NCI-H2171 (cell line): ENCODE measurements around the gene LRTM2.

Source experiments
- DNase-seq: peaks from one replicate; lab custom pipeline; 2025; lab: John Stamatoyannopoulos, UW

Gene LRTM2

GRCh38 chr12:1820191-1820895, at the start of gene LRTM2:
Gene LRTM2 (plus strand): TSS chr12:1820565. CDS start chr12:1828149, 7,584 bp downstream.
- DNase-seq, result peak; percentile 82

DNA sequence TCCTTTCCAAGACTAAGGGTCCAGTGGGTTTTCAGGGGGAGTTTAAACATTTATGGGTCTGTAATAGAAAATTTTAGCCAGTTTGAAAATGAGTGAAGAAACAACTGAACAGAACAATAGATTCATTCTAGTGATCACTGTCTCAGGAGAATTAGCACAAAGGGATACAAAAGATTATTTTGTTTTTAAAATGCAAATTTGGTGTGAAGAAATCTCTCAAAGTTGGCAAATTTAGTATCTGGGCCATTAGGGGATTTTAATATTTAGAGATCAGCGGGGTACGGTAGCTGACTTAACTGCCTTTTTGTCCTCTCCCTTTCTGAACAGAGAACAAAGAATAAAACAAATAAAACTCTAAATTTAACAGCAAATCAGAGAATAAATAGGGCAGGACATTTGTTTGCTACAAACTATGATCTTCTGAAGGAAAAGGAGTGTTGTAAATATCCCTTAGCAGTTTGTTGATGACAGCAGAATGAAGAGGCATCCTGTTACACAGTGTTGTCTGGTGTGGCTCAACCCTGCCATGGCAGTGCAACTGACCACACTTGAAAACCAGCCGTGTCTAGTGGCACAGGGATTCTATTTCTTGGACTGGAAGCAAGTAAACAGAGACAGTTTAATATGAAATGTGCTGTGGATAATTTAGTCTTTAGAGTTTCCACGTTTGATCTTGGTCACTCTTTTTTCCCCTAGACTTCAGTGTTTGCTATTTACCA, 46.3 kb upstream of the LRTM2 start:
- no peak for DNase-seq

DNA sequence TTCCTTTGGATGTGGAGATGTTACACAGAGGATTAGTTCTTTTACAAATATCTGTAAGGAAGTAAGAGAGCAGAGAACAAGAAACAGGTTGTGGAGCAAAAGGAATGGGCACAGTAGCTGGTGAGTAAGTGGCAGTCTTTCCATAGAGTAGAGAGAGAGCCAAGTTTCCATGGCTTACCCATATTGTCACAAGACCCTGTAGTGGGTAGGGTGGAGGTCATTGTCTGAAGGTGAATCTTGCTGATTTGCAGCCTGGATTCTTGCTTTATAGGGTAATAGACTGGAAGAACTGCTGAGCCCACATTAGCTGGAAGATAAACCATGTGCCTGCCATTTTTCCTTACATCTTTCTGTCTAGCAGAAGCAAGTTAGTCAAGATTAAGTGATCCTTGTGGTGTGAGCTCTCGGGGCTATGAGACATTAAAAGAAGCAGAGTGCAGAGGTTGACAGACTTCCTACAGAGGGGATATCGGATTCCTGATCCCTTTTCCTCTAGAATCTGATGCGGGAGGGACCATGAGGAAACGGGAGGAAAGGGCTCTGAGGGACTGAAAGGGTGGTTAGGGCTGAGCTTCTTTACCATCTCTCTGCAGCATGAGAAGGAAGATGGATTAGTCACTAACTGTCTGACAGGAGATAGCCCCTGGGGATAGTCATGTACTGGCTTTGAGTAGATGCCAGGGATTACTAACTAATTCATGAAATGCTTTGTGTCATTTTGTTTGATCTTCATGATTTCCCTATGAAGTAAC, 44.0 kb upstream of the LRTM2 start:
- peak; percentile 43 for DNase-seq

DNA sequence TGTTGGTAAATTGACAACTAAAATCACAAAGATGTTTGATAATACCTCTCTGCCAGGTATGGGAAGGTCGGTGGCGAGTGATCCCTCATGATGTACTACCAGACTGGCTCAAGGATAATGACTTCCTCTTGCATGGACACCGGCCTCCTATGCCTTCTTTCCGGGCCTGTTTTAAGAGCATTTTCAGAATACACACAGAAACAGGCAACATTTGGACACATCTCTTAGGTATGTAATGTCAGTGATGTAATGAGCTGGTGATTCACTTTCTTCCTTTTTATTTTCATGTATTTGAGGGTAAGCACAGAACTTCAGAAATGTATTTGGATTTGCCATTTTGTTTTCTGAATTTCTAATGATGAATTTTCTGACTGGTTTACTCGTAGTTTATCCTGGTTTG, 42.6 kb upstream of the LRTM2 start:
- DNase-seq, result no peak

DNA sequence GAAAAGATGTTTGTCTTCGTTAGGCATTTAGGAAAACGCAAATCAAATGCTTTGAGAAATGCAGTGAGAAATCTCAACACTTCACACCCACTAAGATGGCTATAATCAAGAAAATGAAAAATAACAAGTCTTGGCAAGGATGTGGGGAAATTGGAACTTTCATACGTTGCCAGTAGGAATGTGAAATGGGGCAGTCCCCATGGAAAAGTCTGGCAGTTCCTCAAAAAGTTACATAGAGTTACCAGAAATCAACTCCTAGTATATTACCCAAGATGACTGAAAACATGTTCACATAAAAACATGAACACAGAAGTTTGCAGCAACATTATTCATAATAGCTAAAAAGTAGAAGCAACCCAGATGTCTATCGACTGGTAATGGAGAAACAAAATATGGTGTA, 41.5 kb upstream of the LRTM2 start:
- DNase-seq, result no peak

DNA sequence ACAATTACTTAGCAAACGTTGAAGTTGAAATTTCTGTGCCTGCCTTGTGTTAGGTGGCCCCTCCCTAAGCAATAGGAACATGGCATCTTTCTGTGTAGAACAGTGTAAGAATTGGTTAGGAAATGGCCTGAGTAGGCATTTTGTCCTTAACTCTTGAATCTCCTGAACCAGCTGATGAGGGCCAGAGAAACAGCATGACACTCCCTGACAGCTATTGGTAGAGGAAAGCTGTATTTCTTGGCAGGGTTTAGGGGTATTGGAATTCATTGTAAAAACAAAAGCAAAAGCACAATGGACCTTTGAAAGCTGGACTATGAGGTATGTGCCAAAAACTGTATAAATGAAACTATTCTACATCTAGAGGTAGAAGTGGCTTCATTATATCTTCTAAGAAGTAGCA, 40.6 kb upstream of the LRTM2 start:
- no peak for DNase-seq

DNA sequence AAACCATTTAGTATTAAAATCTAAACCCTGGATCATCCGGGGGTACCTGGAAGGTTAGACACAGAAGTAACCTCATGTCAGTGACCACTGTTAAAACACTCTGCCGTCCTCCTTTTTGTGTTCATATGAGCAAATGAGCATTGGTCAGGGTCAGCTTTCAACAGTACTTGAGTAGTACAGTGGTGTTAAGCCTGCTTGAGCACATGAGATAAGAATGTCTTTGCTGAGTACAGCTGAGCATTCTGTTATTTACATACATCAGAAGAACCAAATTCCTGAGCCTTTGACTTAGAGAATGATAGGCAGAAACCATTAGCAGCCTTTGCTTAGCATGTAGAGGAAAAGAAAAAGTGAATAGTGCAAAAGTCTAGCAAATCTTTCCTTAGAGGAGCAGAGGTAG, 38.6 kb upstream of the LRTM2 start:
- DNase-seq, result no peak

GRCh38 chr12:1782215-1782614, 38.1 kb upstream of the LRTM2 start:
- no peak for DNase-seq

GRCh38 chr12:1787714-1788113, 32.7 kb upstream of the LRTM2 start:
- no peak for DNase-seq

- no peak for DNase-seq
Observed at GRCh38 chr12:1790444-1790843, 29.9 kb upstream of the LRTM2 start.

DNA sequence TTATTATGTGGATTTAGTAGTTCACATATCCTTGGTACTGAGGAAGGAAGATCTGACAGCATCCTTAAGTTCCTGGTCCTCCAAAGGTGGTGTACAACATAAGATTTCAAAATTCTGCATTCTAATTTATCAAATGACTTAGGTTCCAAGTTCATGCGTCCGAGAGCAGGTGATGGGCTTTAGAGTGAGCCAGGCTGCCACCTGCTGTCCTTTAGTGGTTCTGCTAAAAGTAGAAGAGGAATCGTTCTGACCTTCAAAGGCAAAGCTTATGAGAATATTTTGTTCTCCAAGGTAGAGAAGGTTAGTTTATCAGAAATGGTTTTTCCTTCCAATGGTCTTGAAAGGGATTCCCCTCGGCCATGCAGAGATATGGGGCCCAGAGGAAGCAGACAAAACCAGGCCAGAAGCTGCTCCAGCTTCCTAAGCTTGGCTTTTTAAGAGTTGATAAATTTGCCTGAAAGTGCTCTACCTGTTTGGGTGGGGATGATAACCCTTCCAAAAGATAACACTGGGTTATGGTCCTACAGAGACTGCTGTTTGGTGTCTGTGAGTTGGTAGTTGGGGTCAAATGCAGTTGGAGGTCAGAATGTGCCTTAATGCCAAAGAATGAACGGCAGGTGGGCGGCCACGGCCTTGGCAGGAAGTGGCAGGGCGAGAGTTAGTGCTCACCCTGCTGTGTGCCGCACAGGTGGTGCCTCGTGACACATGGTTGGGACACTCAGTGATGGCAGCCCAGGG, 29.1 kb upstream of the LRTM2 start:
- peak; percentile 89 for DNase-seq

GRCh38 chr12:1792406-1792805, 28.0 kb upstream of the LRTM2 start:
- no peak for DNase-seq

DNA sequence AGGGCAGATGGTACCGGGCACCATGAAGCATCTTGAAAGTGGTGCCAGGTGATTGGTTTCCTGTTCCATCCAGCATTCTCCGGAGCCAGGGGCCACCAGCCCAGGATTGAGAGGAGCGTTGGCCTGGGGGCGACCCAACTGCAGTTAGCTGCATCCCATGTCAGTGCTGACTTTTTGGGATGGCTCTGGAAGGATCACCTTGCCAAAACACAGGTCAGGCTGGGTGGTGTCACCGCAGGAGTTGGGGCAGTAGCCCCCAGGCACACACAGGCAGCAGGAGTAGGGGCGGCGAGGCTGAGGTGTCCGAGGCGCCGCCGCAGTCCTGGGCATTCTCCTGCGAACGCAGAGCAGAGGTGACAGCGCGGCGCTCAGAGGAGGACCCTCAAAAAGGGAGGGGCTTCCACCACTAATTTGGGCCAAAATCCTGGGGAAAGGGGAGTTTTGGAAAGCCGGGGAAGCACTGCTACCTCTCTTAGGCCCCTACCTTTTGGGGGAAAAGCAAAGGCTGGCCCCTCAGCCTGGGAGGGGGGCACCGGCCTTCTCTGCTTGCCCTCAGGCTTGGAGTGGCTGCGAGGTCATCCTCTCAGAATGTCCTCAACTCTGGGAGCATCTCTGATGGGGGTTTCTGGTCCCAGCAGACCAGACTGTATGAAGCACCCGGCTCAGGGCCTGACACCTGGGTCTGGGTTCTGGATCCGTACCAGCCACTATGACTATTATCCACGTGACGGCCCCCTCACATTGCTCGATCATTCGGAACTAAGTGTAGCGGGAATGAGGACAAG, 26.7 kb upstream of the LRTM2 start:
- DNase-seq, result no peak

DNA sequence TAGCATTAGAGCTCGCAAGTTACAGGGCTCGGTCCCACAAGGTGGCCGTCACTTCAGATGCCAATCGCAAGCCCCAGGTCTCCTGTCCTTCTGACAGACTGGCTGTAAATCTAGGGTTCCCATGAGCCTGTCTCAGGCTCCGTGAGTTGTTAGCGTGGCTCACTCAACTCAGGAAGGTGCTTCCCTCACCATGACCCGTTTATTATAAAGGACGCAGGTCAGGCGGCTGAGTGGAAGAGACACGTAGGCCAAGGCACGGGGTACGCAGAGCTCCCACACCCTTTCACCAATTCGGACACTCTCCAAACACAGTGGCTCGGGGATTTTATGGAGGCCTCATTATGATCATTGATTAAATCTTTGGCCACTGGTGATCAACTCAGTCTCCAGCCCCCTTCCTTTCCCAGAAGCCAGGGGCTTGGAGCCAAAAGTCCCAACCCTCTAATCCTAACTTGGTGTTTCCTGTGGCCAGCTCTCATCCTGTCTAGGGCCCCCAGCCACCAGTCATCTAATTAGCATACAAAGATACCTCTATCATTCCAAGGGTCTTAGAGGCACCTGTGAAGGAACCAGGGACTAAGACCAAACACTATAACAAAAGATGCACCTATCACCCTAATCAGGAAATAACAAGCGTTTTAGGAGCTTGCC, 25.8 kb upstream of the LRTM2 start:
- DNase-seq, result no peak

DNA sequence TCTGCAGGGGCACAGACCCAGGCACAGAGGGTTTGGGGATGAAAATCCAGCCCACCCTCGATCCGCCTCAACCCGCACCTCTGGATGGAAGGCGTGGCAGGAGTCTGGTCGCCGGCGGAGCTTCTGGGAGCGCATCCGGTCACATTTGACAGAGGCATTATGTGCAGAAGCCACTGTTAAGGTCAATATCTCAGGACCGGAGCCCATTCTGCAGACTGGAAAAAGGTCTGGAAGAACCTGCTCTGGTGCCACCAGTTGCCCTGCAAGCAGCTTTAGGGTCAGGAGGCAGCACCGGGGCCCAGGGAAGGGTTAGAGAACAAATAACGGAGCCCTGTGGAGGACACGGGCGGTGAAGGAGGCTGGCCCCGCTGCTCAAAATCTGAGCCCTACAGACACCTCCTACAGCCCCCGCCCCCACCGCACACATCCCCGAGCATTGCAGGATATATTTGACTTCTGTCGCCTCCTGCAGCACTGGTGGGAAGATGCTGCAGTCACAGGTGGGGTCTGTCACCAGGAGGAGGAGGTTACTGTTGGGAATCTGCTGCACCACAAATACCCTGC, 25.1 kb upstream of the LRTM2 start:
- DNase-seq, result peak; percentile 43

GRCh38 chr12:1795785-1796514, 24.4 kb upstream of the LRTM2 start:
- peak; percentile 99 for DNase-seq

DNA sequence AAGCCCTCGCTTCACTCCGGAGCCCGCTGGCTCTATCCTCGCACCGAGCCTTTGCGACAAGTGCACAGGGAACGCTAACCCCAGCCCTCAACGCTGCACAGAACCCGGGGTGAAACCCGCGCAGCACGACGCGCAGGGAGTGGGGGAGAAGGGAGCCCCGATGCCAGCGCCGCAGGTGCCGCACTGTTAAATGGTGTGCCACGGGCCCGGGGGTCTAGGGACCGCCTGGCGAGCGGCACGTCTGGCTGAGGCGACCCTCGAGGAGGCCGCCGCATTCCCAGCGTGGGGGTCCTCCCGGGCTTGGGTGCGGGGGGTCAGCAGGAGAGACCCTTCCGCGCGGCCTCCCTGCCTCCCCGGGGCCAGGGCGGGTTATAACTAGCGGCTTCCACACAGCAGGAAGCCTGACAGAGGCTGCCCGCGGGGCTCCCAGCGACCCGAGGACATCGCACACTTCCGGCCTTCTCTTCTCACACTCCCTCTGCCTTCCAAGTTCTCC, 23.8 kb upstream of the LRTM2 start:
- no peak for DNase-seq

GRCh38 chr12:1797011-1797901, 23.1 kb upstream of the LRTM2 start:
- DNase-seq, result no peak
